Mesangial cell (primary cell): ENCODE data around the gene TMEM267. TPM values are rescaled to one million over a fixed set of nuclear protein-coding genes. Genes with fewer than 3 reads are reported as not detected.

Source experiments
- total RNA-seq: library from RNA; depleted of rRNA; stranded (reverse); fragments of >200 nt; gene quantifications from 2 replicates; pipeline ENCODE4 v1.2.3, GENCODE V29; 2015

TMEM267 gene, protein sequence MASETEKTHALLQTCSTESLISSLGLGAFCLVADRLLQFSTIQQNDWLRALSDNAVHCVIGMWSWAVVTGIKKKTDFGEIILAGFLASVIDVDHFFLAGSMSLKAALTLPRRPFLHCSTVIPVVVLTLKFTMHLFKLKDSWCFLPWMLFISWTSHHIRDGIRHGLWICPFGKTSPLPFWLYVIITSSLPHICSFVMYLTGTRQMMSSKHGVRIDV
- 9.6 and 15.5 TPM in 2 replicates for total RNA-seq

DNA sequence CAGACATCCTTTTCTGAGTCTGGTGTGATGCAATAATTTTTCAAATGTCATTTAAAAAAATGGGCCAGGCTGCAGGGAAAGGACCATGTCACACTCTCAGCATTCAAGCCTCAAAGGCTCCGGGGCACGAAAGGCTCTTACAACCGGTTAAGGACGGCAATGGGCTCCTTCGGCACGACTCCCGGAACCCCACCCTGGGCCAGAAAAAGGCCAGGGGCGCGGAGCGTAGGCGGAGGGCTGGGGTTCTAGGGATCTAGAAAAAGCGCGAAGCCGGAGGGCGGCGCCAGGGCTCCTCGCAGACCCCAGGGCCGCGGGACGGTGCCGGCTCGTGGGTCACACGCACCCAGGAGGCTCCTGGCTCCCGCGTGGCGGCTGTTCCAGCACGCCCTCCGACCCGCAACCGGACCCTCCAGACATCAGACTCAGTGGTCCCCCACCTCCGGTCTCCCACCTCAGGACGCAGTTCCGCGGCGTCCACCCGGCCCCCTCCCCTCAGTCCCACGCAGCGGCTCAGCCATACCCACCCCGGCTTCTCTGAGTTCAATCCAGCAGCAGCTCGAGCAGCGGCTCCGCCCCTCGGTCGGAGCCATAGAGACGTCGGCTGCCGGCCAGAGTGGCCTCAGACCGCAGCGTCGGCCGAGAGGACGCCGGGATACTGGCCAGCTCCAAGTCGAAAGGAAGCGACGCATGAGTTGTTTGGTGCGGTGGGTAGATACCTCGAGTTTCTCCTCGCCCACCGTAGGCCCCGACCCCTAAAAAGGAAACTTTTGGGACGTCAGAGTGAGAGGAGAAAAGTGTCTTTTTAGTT lies at the start of gene TMEM267:
TMEM267 (minus strand) TSS at position 568 of the 808 bp plus-strand sequence. CDS start 29,896 bp downstream, outside the sequence.

DNA sequence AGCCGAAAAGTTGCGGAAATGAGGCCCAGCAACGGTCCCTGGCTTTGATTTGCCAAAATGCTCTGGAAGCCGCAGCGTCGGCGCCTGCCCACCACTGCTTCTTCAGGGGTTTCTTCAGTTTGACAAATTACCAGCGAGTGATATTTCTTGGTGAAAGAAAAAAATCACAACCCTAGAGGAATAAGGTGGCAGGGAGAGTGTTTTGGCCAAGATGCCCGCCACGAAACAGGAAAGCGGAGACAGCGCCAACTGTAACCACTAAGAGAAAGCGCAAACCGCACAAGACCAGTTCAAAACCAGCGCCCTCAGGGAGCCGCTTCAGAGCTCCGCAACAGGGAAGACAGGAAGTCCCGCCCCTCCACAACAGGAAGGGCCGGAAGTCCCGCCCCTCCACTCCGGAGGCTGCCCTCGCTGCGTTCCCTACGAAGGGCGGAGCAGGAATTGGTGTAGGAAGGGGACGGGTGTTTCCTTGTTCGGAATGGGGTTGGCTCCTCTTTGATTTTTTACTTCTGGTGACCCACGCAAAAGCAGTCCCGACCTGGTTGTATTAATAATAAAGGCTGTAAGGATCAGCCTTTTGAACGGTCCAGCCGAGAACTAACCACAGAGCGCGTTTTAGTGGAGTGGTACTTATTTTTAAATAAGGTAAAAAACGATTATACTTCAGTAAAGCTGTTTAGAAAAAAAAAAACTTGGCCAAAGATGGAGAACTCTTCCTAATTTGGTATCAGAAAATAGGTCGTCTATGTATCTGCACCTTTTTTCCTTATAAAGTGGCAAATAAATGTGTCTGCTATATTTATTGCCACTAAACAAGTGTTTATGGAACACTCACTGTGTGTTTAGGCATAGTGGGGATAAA lies 31.4 kb upstream of the TMEM267 start, which contains the start of gene C5orf34:
C5orf34 (minus strand) TSS at position 333 of the 862 bp plus-strand sequence. CDS start 5,809 bp downstream, outside the sequence.

DNA sequence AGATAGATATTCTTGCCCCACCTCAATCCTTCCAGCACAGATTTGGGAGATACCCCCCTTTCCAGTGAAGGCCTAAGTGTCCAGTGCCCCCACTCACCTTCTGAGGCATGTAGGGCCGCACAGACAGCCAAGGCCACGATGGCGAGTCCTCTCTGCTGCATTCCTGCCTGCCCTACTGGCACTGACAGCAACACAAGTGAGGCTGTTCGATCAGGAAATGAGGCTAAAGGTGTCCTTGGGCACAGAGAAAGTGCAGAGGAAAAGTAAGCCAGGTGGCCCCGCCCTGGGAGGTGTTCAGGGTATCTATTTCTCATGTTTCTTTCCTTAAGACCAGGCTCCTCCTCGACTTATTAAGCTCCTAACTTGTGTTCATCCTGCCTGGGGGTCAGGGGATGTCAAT lies 71.5 kb downstream of the TMEM267 start, which contains the start of gene CCL28:
CCL28 (minus strand) TSS at position 236 of the 400 bp plus-strand sequence; CDS start at position 161, 75 bp downstream.

Other genes with a start within 250 kb of the TMEM267 start
- 37.2 and 38.7 TPM in 2 replicates for gene HMGCS1, start 170.5 kb downstream of the TMEM267 start, total RNA-seq
- gene CCL28, start 71.5 kb downstream of the TMEM267 start, total RNA-seq, result 2.3 and 4.2 TPM in 2 replicates
- gene C5orf34, start 31.3 kb upstream of the TMEM267 start, total RNA-seq, result 0.89 and 5.7 TPM in 2 replicates
- gene PAIP1, start 73.2 kb upstream of the TMEM267 start, total RNA-seq, result 112 and 122 TPM in 2 replicates
- gene NNT, start 119.3 kb upstream of the TMEM267 start, total RNA-seq, result 31.6 and 50.7 TPM in 2 replicates